ENCODE data around the gene RRP12.

DNA sequence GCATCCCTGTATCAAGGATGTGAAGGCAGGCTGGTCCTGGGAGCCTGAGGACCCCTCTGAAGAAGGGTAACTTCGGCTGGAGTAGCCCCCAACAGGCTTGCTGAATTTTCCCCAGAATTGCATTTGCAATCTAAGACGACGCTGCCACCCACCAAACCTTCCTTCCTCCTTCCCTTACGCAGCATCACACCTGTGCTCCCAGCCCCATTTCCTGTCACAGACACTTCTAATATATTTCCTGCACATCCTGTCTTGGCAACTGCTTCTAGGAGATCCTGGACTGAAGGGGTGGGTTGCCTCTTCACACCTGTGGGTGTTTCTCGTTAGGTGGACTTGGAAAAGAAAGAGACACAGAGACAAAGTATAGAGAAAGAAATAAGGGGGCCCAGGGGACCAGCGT, 15.4 kb upstream of the RRP12 start:
- TF ChIP-seq, protein P1, sequence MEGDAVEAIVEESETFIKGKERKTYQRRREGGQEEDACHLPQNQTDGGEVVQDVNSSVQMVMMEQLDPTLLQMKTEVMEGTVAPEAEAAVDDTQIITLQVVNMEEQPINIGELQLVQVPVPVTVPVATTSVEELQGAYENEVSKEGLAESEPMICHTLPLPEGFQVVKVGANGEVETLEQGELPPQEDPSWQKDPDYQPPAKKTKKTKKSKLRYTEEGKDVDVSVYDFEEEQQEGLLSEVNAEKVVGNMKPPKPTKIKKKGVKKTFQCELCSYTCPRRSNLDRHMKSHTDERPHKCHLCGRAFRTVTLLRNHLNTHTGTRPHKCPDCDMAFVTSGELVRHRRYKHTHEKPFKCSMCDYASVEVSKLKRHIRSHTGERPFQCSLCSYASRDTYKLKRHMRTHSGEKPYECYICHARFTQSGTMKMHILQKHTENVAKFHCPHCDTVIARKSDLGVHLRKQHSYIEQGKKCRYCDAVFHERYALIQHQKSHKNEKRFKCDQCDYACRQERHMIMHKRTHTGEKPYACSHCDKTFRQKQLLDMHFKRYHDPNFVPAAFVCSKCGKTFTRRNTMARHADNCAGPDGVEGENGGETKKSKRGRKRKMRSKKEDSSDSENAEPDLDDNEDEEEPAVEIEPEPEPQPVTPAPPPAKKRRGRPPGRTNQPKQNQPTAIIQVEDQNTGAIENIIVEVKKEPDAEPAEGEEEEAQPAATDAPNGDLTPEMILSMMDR (IDR thresholded peaks at IDR 0.05): no peak
- TF ChIP-seq POLR2A (IDR thresholded peaks at IDR 0.05): no peak
